GM08714 (cell line): Measurements from ENCODE around the gene GYG1.

Experiments used
- H3K4me3 ChIP-seq: fragments of 200-500 bp; sonication (Bioruptor generic); 2 replicates; pipeline ENCODE4 v1.5.1; 2014; ENCODE audit warnings: mild to moderate bottlenecking, low read length, inconsistent platforms
- ZNF274 ChIP-seq: IDR thresholded peaks from 2 replicates; pipeline ENCODE4 v1.6.1; 2012; ENCODE audit warnings: mild to moderate bottlenecking, low read depth, low read length

The GYG1 gene

GRCh38 chr3:149018247-149018646, 26.9 kb downstream of the GYG1 start:
- no peak for TF ChIP-seq ZNF274
- no peak overlapping the region for H3K4me3 ChIP-seq

- no peak for TF ChIP-seq ZNF274
- no peak overlapping the region for H3K4me3 ChIP-seq
Measured at GRCh38 chr3:149019580-149019979, 28.2 kb downstream of the GYG1 start.

DNA sequence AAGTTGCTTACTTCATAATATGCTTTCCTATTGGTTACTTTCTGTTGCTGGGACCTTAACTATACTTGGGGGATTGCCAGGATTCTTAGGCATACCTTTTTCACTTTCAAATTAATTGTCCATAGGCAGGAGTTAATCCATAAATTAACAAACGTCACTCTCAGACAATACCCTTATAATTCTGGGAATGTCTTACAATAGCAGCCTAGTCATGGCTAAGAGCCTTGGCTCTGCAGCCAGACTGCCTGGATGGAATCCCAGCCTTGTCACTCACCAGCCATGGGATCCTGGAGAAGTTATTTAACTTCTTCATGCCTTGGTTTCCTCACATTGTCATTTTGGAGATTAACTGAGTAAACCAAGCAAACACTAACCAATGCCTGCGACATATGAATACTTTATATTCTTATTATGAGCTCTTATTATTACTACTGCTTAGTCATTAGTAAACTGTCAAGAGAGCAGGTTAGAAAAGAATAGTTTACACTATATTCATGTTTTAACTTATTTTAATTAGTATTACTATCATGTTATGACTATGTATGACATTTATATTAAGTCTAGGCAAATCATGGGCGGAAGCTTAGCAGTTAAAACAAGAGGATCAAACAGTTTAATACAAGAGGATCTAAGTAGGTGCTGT, 29.0 kb downstream of the GYG1 start:
- no peak for TF ChIP-seq ZNF274
- H3K4me3 ChIP-seq, result no peak overlapping the region

GRCh38 chr3:149020839-149021252, 29.5 kb downstream of the GYG1 start:
- no peak overlapping the region for H3K4me3 ChIP-seq
- TF ChIP-seq ZNF274, result no peak

- no peak overlapping the region for H3K4me3 ChIP-seq
- TF ChIP-seq ZNF274, result no peak
Measured at GRCh38 chr3:149021830-149022229, 30.5 kb downstream of the GYG1 start.

- no peak for TF ChIP-seq ZNF274
- no peak overlapping the region for H3K4me3 ChIP-seq
Measured at GRCh38 chr3:149023951-149024350, 32.6 kb downstream of the GYG1 start.

GRCh38 chr3:149026718-149027117, 35.4 kb downstream of the GYG1 start:
- TF ChIP-seq ZNF274, result no peak
- no peak overlapping the region for H3K4me3 ChIP-seq

GRCh38 chr3:149031096-149031495, 39.8 kb downstream of the GYG1 start:
- no peak overlapping the region for H3K4me3 ChIP-seq
- TF ChIP-seq ZNF274, result no peak

DNA sequence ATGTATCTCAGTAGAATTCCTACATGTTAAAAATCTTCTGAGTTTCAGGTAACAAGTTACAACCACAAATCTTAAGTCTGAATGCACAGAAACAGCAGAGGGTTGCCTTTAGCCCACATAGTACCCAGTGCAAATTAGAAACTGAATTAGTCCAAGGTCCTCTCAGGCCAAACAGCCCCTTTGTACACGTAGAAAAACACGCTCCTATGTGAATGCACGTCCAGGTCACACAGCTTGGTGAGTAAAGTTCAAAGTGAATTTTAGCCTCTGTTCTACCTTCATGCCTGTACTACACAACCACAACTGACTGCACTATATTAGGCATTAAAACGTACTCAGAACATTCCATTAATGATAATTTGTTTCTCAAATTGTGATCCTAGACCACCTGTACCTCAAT, 46.3 kb downstream of the GYG1 start:
- no peak for TF ChIP-seq ZNF274
- H3K4me3 ChIP-seq, result no peak overlapping the region

- no peak overlapping the region for H3K4me3 ChIP-seq
- TF ChIP-seq ZNF274, result no peak
Measured at GRCh38 chr3:149038322-149038721, 47.0 kb downstream of the GYG1 start.

DNA sequence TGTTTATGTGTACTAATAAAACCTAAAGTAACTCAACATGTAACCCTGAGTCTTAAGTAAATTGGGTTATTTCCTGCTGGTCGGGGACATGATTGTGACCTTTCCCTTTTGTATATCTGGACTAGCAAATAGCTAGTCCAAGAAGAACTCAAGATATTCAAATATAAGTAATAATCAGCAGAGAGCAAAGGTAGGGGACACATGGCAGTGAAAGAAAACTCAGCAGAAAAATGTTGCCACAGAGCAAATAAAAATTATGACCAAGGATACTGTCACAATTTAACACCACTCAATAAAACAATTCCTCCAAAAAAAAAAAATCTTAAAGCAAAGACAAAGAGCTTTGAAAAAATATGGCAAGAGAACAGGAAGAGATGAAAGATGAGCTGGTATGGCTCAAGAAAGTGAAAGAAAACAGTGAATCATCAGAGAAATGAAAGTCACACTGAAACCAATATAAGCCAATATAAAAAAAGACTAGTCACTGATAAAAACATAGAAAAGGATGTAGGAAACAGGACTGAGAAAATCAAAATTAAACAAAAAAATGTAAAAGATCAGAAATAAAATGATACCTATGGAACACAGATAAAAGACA, 51.5 kb downstream of the GYG1 start:
- no peak overlapping the region for H3K4me3 ChIP-seq
- TF ChIP-seq ZNF274, result no peak

- no peak for TF ChIP-seq ZNF274
- H3K4me3 ChIP-seq, result no peak overlapping the region
Measured at GRCh38 chr3:149044339-149045083, 53.2 kb downstream of the GYG1 start.

- no peak for TF ChIP-seq ZNF274
- H3K4me3 ChIP-seq, result no peak overlapping the region
Measured at GRCh38 chr3:149055575-149055974, 64.2 kb downstream of the GYG1 start.

DNA sequence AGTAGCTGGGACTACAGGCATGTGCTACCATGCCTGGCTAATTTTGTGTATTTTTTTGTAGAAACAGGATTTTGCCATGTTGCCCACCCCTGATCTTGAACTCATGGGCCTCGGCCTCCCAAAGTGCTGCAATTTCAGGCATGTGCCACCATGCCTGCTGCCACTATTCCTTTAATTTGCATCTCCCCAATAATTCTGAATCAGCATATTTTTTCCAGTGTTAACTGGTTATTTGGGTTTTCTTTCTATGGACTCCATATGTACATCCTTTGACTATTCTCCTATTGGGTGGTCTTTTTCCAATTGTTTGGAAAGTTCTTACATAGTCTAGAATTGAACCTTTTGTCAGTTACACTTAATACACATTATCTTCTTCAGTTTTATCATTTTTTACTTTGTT, 66.9 kb downstream of the GYG1 start:
- no peak for TF ChIP-seq ZNF274
- H3K4me3 ChIP-seq, result no peak overlapping the region

DNA sequence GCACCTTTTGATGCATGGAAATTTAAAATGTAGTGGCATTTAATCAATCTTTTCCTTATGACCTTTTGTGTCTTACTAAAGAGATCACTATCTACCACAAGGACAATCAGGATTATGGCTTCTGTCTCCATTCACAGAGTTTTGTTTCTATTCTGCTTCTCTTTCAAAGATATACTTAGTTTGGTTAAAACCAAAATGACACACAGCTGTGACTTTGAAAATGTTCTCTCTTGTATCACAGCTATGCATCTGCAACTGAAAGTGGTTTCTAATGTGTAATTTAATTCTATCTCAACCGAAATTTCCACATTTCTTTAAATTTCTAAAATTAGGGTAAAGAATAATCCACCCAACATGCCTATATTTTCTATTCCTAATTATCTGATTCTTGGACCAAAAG, 67.3 kb downstream of the GYG1 start:
- H3K4me3 ChIP-seq, result no peak overlapping the region
- no peak for TF ChIP-seq ZNF274
